WTC11 (cell line): ENCODE data around the gene OOSP4A. TPM values are rescaled to one million over a fixed set of nuclear protein-coding genes. Genes with fewer than 3 reads are reported as not detected.
A peak's percentile ranks its signal among the peaks of the same experiment; 100 is the strongest.

ENCODE experiments used
- ATAC-seq: fragments of 200-7000 bp; cut with Tn5 transposase; 2 replicates; pipeline ENCODE4 v1.10.0; 2021; ENCODE audit warnings: mild to moderate bottlenecking, moderate library complexity
- CTCF ChIA-PET: fragments of 300-600 bp; sonication (Branson Sonifier 250); formaldehyde crosslinking; loops from one replicate; lab custom pipeline; 2021; ENCODE audit warnings: antibody characterized with exemption; lab: Charles Lee
- POLR2A ChIA-PET: fragments of 350-600 bp; sonication (Branson Sonifier 250); formaldehyde crosslinking; loops from one replicate; lab custom pipeline; 2021; ENCODE audit warnings: antibody characterized with exemption; lab: Charles Lee
- DNase-seq: peaks from one replicate; pipeline ENCODE4 v3.0.0; 2021; ENCODE audit warnings: low spot score
- H3K27ac Mint-ChIP-seq: 2 replicates; pipeline ENCODE4 v1.8.0; 2021; ENCODE audit warnings: mixed read lengths
- H3K27me3 Mint-ChIP-seq: 2 replicates; pipeline ENCODE4 v1.8.0; 2021; ENCODE audit warnings: low read depth, mild to moderate bottlenecking, moderate library complexity, mixed read lengths
- H3K36me3 Mint-ChIP-seq: 2 replicates; pipeline ENCODE4 v1.8.0; 2021; ENCODE audit warnings: mixed read lengths
- H3K4me1 Mint-ChIP-seq: 2 replicates; pipeline ENCODE4 v1.8.0; 2022; ENCODE audit warnings: mixed read lengths
- H3K4me3 Mint-ChIP-seq: 2 replicates; pipeline ENCODE4 v1.8.0; 2021; ENCODE audit warnings: mild to moderate bottlenecking, moderate library complexity, mixed read lengths
- H3K9me3 Mint-ChIP-seq: 2 replicates; pipeline ENCODE4 v1.8.0; 2021; ENCODE audit warnings: mixed read lengths
- AR ChIP-seq: fragments of 250-450 bp; sonication (Bioruptor Pico); IDR thresholded peaks from 2 replicates; pipeline ENCODE4 v1.9.0; 2021; ENCODE audit warnings: mild to moderate bottlenecking
- ARID4B ChIP-seq: sonication (generic); formaldehyde crosslinking; IDR thresholded peaks from 2 replicates; pipeline ENCODE4 v1.8.0; 2023; ENCODE audit warnings: missing genetic modification reagents, mild to moderate bottlenecking, borderline replicate concordance
- ATF2 ChIP-seq: sonication (generic); formaldehyde crosslinking; IDR thresholded peaks from 2 replicates; pipeline ENCODE4 v1.8.1; 2022; ENCODE audit warnings: low read depth, missing genetic modification reagents, borderline replicate concordance
- CREB1 ChIP-seq: sonication (generic); formaldehyde crosslinking; IDR thresholded peaks from 2 replicates; pipeline ENCODE4 v1.8.0; 2023; ENCODE audit warnings: mild to moderate bottlenecking, missing genetic modification reagents
- E2F1 ChIP-seq: sonication (generic); formaldehyde crosslinking; IDR thresholded peaks from 2 replicates; pipeline ENCODE4 v1.8.0; 2022; ENCODE audit warnings: mild to moderate bottlenecking, missing genetic modification reagents
- EMX1 ChIP-seq: fragments of 250-450 bp; sonication (Bioruptor Pico); IDR thresholded peaks from 2 replicates; pipeline ENCODE4 v1.8.0; 2021; ENCODE audit warnings: mild to moderate bottlenecking
- IRF1 ChIP-seq: sonication (generic); formaldehyde crosslinking; IDR thresholded peaks from 2 replicates; pipeline ENCODE4 v1.8.0; 2023; ENCODE audit warnings: missing genetic modification reagents
- MLX ChIP-seq: sonication (generic); formaldehyde crosslinking; IDR thresholded peaks from 2 replicates; pipeline ENCODE4 v1.8.1; 2023; ENCODE audit warnings: mild to moderate bottlenecking, missing genetic modification reagents, moderate library complexity
- MXD4 ChIP-seq: fragments of 250-450 bp; sonication (Bioruptor Pico); IDR thresholded peaks from 2 replicates; pipeline ENCODE4 v1.8.0; 2021; ENCODE audit warnings: mild to moderate bottlenecking, moderate library complexity, borderline replicate concordance
- NFE2L1 ChIP-seq: sonication (generic); formaldehyde crosslinking; IDR thresholded peaks from 2 replicates; pipeline ENCODE4 v1.8.1; 2023; ENCODE audit warnings: missing genetic modification reagents
- NFYB ChIP-seq: sonication (generic); formaldehyde crosslinking; conservative IDR thresholded peaks from 2 replicates; pipeline ENCODE4 v1.8.0; 2022; ENCODE audit warnings: low read depth, missing genetic modification reagents
- OVOL2 ChIP-seq: fragments of 250-450 bp; sonication (Bioruptor Pico); IDR thresholded peaks from 2 replicates; pipeline ENCODE4 v1.9.0; 2021; ENCODE audit warnings: mild to moderate bottlenecking, borderline replicate concordance
- RORB ChIP-seq: fragments of 250-450 bp; sonication (Bioruptor Pico); IDR thresholded peaks from 2 replicates; pipeline ENCODE4 v1.9.0; 2021; ENCODE audit warnings: mild to moderate bottlenecking
- USF1 ChIP-seq: sonication (generic); formaldehyde crosslinking; IDR thresholded peaks from 2 replicates; pipeline ENCODE4 v1.8.0; 2022; ENCODE audit warnings: mild to moderate bottlenecking, missing genetic modification reagents
- ZNF263 ChIP-seq: sonication (generic); formaldehyde crosslinking; IDR thresholded peaks from 2 replicates; pipeline ENCODE4 v1.8.1; 2022; ENCODE audit warnings: low read depth, mild to moderate bottlenecking, moderate library complexity, missing genetic modification reagents
- ZNF281 ChIP-seq: sonication (generic); formaldehyde crosslinking; IDR thresholded peaks from 2 replicates; pipeline ENCODE4 v1.8.0; 2023; ENCODE audit warnings: mild to moderate bottlenecking, missing genetic modification reagents
- ZNF423 ChIP-seq: fragments of 250-450 bp; sonication (Bioruptor Pico); IDR thresholded peaks from 2 replicates; pipeline ENCODE4 v2.1.2; 2022; ENCODE audit warnings: mild to moderate bottlenecking, moderate library complexity
- ZNF671 ChIP-seq: fragments of 250-450 bp; sonication (Bioruptor Pico); IDR thresholded peaks from 2 replicates; pipeline ENCODE4 v1.8.0; 2021; ENCODE audit warnings: mild to moderate bottlenecking
- total RNA-seq: library from RNA; stranded (reverse); gene quantifications from 3 replicates; pipeline ENCODE4 v1.2.3, GENCODE V29; 2021

The OOSP4A gene
- total RNA-seq, 1 experiment from 2014 or later: not detected

GRCh38 chr11:59973097-59973496 is 9.3 kb downstream of the OOSP4A start:
- DNase-seq: no peak
- POLR2A ChIA-PET: interaction anchor here (0.7 kb wide), 1 partner anchor 9 kb away, joined by 3 read pairs; no protein-coding TSS in a partner anchor
- TF ChIP-seq OVOL2 (no peak), ZNF263 (CRISPR knock-in tag) (no peak), EMX1 (CRISPR knock-in tag) (no peak), ZNF671 (no peak), ZNF281 (CRISPR knock-in tag) (no peak), ZNF423 (CRISPR knock-in tag) (no peak), IRF1 (no peak), USF1 (CRISPR knock-in tag) (no peak), AR (CRISPR knock-in tag) (no peak), MXD4 (no peak), E2F1 (CRISPR knock-in tag) (no peak)
- no peak overlapping the region for H3K4me3 Mint-ChIP-seq
- H3K36me3 Mint-ChIP-seq: no peaks in the 10 kb centered on the region
- CTCF ChIA-PET: interaction anchor here (0.8 to 1.2 kb wide), 2 partner anchors 10 to 159 kb away, joined by 3 to 5 read pairs; partner anchors contain the start of gene OOSP4A
- H3K27ac Mint-ChIP-seq: 0 out of 2 replicates have a peak overlapping the region, but pooled peaks have one; percentile 15
- peak; percentile 75 for ATAC-seq
- no peaks in the 10 kb centered on the region for H3K9me3 Mint-ChIP-seq
- peaks cover 12% of the 10 kb centered on the region for H3K4me1 Mint-ChIP-seq
- no peaks in the 10 kb centered on the region for H3K27me3 Mint-ChIP-seq

- H3K4me3 Mint-ChIP-seq: no peak overlapping the region
- no peaks in the 10 kb centered on the region for H3K4me1 Mint-ChIP-seq
- H3K27me3 Mint-ChIP-seq: no peaks in the 10 kb centered on the region; the same call in 1 of the 2 replicates
- no peaks in the 10 kb centered on the region for H3K9me3 Mint-ChIP-seq
- CTCF ChIA-PET: no interaction called here
- no peak overlapping the region for H3K27ac Mint-ChIP-seq
- ATAC-seq (no peak), DNase-seq (no peak)
- no peaks in the 10 kb centered on the region for H3K36me3 Mint-ChIP-seq
- POLR2A ChIA-PET: no interaction called here
- TF ChIP-seq MLX (CRISPR knock-in tag) (no peak), CREB1 (CRISPR knock-in tag) (no peak), ATF2 (CRISPR knock-in tag) (no peak), ARID4B (CRISPR knock-in tag) (no peak), RORB (CRISPR knock-in tag) (no peak), NFYB (CRISPR knock-in tag) (no peak), NFE2L1 (CRISPR knock-in tag) (no peak)
Measured at GRCh38 chr11:59981106-59981770, 17.4 kb downstream of the OOSP4A start.
